HG02610 (cell line): ENCODE measurements around the gene GRN.
"Not testable (repeated sequence)": the region's sequence is repeated elsewhere in the genome, so short reads cannot be mapped to it uniquely, and the experiment has no call there.

Experiments
- ATAC-seq: cut with Tn5 transposase; IDR thresholded peaks from one replicate; pipeline ENCODE4 v1.9.1; 2021; ENCODE audit warnings: mild to moderate bottlenecking, moderate library complexity; ENCODE audit not compliant: unreplicated experiment

GRN gene

DNA sequence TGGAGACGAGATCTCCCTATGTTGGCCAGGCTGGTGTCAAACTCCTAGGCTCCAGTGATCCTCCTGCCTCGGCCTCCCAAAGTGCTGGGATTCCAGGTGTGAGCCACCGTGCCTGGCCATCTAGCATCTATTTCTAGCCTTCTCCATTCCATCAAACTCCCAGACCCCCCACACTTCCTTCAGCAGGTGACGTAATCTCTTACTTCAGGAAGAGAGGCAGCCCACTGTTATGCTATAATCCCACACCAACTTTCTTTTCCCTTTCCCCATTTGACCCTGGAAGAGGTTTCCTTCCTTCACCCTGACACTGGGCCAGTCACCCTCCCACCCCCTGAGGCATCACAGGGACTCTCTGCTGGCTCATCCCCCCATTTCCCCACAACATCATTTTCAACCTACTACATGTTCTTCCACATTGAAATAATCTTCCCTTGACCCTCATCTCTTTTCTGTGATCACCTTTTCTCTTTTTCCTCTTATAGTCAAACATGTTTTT lies 36.8 kb downstream of the GRN start:
- ATAC-seq, result no peak

DNA sequence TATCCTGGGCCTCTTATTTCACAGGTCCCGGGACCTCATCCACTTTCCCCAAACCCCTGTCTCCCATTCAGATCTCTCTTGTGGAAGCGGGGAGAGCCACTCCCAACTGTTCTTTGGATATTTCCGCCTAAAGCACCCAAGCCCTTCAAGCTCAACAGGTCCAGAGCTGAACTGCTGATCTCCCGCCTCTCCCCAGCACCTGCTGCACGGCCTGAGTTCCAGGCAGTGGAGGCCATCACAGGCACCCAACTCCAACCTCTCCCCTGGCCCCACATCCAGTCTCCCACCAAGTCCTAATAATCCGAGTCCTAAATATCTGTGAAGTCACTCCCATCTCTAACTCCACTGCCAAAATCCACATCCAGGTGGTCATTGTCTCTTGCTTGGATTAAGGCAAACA lies 37.8 kb downstream of the GRN start:
- no peak for ATAC-seq

DNA sequence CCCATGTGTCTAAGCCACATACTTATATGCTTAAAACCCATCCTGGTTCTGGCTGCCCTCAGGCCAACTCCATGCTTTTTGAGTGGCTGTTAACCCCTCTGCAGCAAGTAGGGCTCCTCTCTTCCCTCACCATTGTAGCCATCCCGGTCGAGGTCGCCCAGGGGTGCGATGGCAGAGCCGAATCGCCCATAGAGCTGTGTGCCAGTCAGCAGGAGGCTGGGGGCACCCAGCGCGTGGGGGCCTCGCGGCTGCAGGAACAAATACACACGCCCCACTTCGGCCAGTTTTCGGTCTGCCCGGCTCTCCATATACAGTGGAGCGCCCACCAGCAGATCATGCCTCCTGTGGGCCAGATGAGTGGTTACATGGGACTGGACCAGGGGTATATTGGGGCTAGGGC lies 38.3 kb downstream of the GRN start:
- ATAC-seq, result no peak

DNA sequence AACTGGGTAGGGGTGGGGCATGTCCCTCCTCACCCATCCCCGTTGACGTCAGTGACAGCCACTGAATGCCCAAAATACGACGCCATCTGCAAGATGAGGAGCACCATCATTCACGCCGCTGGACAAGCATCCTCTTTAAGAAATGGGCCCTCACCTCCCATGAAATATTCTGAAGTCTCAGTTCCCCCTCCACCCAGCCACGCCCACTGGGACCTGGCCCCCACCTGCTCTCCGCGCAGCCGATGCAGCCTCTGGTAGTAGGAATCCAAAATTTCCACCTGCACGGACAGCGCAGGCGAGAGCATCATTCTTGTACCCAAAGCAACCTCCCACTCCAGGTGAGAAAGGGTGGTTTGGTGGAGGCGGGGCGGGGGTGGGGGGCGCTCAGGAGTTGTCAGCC lies 38.8 kb downstream of the GRN start:
- ATAC-seq, result no peak

DNA sequence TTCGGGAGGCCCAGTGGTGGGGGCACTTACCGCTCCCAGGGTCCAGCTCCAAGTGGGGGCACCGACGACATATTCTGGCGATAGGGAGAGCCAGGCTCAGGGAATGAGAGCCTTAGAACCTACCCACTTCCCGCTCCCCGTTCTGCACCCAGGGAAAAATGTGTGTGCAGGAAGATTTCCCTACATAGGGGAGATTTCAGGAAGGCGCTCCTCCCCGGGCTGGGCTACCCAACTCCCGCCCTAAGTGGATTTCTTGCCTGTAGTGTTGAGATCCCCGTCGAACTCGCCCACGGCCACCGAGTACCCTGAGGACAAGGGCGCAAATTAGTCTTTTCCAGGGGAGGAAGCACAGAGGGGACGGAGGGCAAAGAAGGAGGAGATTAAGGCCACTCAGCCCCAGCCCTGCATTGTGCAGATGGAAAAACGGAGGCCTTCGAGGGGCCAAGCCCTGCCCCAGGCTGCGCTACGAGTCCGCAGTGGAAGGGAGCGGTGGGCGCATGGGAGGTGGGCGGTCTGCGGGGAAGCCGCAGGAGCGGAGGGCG lies 39.2 kb downstream of the GRN start:
- ATAC-seq, result no peak

DNA sequence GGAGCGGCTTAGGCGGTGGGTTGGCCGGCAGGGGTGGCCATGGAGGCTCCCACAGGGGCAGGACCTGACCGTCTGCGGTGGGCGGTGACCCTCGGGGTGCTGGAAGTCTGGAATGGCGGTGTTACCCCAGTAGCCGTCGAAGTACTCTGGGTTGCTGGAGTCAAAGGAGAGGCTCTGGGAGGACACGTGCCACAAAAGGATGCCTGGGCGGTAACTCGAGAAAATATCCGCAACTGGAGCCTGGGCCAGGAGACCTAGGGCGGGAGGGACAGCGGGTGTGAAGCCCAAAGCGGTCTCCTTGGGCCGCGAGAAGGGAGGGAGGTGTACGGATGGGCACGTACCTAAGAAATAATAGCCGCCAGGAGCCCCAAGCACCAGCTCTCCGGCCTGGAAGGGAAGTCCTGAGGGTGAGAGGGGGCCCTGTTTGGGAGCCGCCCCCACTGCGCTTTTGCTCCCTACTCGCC lies 39.8 kb downstream of the GRN start:
- ATAC-seq, result peak; percentile 7

DNA sequence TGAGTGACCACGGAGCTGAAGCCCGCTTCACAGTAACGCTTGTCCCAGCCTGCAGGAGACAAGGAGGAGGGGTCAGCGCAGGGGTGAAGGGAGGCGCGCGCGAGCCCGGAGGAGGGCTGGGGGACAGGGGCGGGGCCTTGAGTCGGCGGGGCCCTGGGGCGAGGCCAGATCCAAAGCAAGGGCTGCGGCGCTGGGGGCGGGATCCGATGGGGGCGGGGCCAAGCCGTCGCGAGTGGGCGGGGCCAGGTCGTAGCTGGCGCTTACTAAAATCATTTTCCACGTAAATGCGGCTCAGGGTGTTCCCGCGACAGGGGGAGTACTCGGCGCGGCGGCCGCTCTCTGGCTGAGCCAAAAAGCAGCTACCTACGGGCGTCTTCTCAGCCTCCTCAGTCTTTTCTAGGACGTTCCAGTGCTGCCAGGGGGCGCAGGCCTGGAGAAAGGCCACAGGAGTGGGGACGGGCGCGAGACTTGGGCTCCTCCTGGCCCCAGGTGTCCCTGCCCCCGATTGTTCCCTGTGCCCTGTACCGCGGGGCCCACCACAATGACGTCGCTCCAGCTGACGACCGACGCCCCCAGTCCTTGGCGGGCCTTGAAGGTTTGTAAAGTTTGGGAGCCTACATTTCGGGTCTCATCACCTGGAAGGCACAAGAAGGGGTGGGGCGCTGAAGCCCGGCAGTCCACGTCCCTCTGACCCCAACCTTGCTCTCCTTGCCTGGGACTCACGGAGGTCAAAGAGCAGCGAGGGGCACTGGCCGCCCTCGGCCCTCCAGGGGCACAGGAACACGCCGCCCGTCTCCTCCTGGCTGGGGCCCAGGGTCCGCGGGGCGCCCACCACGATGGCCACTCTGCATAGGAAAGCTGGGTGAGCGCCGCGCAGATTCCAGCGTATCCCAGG lies 40.4 kb downstream of the GRN start:
- ATAC-seq, result peak; percentile 47

DNA sequence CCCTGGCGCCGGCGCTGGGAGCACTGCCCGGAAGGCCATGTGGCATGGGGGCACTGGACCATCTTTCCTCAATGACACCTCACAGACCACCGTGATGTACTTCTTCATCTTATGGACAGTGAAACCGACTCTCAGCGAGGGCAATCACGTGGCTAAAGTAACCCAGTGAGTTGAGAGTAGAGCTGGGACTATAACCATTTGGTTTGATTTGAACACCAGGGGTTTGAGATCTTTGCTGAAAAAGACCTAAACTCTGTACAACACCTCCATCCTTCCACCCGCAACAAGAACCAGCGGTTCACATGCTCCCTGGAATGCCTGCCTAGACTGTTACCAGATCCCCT lies 41.1 kb downstream of the GRN start:
- ATAC-seq, result no peak

DNA sequence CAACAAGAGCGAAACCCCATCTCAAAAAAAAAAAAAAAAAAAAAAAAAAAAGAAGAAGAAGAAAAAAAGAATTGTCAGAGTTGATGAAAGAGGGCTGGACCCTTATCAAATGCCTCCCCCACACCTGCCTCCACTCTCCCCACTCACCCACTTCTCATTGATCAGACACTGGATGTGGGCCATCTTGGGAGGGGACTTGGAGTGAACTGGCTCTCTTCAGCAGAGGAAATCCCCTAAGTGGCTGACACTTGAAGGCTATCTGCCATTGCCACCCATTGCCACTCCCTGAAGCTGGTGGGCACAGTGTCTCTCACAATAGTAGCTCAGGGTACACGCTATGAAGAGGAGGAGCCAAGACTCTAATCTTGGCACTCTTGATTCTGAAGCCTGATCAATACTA lies 42.7 kb downstream of the GRN start:
- no peak for ATAC-seq

DNA sequence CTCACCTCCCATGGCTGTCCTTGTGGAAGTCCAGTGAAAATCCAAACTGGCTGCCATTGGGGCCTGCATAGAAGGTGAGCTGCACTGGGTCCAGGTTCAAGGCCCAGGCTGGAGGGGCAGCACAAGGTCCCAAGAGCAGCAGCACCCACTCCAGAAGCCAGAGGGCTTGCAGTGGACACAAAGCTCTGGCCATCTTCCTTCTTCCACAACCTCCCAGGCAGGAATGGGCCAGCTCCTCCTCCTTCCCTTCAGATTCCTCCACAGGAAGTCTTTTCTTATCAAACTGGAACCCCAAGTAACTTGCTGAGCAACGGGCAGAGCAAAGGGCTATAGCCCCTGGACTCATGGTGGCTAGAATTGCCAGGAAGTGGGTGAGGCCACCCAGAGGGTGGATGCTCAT lies 44.2 kb downstream of the GRN start, which contains the start of gene ITGA2B:
ITGA2B (minus strand) TSS at position 369 of the 400 bp plus-strand sequence; CDS start at position 193, 176 bp downstream.
- no peak for ATAC-seq

DNA sequence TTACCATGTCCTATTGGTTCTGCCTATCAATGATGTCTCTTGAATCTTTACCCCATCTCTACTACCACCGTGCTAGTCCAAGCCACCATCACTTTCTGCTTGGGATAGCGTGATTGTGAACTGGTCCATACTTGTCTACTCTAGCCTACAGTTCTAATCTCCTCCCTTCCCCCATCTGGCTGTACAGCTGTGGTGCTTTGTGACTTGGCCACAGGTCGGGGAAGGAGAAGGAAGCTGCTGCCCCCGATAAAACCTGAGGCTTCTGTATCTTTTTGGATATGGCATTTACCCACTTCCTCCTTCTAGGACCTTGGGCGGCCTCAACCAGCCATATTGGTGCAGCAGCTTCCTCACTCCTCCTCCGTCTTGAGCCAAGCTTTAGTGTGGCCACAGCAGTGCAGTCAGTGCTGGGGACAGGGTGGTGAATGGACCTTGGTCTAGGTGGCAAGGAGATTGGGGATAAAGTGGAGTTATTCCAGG lies 44.7 kb downstream of the GRN start:
- no peak for ATAC-seq

DNA sequence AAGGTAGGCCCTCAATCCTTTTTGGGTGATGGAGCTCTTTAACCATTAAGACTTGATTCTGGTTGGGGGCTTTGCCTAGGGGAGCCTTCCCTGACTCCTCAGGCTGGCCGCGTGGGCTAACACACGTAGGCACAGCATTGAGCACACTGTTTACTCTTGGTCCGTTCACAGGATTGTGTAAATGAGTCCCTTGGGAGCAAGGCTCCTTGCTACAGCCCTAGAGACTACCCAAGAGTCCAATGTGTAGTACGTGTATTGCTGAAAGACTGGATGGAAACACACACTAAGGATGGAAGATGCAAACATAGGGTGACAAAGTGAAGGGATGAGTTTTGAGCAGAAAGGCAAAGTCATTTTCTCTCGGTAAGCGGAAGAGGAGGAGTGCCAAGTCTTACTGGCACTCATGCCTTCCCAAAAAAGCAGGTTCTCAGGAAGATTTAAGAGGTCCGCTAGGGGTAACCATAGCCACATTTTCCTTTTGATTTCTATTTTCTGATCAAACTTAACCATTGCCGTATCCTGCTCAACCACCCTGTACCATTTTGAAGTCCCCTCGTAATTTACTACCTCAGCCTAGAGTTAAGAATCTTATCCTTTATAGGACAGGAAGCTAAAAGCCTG lies 45.3 kb downstream of the GRN start:
- no peak for ATAC-seq

DNA sequence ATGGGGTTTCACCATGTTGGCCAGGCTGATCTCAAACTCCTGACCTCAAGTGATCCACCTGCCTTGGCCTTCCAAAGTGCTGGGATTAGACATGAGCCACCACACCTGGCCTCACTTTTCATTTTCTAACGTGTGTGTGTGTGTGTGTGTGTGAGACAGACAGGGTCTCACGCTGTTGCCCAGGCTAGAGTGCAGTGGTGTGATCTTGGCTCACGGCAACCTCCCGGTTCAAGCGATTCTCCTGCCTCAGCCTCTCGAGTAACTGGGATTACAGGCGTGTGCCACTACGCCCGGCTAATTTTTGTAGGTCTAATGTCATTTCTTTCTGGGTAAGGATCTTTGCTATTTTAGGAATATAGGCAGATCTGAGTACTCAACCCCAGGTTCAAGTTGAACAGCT lies 49.0 kb downstream of the GRN start:
- ATAC-seq, result not testable (repeated sequence)

DNA sequence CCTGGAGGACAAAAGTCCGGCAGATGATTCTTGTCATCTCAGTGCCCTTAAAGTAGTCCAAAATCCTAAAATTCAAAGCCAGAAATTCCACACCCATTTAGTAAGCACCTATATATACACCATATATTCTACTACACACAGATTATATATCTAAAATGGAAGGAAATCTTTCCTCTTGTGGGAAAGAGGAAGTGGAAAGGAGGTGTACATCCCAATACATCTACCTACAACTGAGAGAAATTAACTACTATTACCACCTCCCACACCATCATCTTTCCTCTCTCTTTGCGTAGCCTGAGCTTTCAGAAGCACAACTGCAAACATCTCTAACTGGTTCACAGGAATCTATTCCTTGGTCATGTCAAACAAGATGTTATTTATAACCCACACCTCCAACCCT lies 49.7 kb downstream of the GRN start:
- no peak for ATAC-seq

DNA sequence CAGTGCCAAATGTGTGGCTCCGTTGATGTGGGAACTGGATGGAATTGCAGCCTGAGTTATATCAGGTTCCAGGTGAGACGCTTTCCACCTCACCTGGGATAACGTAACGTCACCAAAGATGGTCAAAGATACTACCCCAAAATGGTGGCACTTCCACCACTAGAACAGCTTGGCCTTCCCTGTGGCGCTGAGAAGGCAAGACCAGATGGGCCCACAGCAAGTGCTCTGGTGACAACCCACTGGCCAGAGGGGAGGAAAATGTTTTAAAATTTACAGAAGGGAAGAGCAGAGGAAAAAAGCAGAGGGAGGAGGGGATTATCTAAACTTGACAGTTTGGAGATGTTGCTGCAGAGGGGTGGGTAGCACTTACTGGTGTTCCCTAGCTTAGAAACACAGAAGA lies 51.8 kb downstream of the GRN start:
- no peak for ATAC-seq

DNA sequence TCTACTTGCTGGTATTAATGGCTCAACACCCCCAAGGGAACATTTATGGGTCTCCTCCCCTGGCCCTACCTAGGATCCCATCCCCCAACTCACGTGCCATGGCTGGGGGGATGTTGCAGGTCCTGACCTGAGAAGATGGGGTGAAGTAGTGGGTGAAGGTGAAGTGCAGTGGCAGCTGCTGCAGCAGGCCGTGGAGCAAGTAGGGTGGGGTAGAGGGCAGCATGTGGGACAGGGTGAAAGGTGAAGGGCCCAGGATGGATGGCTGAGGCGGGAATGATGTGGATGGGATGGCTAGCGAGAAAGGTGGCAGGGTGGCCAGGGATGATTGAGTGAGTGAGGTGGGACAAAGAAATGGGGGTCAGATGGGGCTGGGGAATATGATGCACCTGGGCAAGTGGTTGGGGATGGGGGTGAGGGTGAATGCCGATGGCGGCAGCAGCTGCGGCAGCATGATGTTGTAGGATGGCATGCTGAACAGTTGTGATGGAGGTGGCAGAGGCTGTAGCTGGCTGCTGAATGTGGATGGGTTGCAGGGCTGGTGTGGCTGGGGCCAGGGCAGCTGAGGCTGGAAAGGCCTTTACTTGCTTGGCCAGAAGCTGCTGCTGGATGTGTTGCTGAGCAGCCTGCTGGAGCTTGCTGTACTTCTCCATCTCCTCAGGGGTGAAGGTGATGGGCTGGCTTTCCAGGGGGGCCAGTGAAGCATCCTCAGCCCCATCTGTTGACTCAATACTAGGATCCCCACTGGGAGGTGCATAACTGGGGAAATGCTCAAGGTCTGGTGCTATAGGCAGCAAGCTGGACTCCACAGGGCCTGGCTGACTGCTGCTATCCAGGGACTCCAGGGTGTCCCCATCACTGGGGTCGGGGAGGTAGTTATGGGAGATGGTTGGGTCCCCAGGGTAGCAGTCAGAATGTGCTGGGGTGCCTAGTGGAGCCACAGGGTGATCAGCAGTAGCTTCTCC lies 52.7 kb downstream of the GRN start:
- no peak for ATAC-seq

DNA sequence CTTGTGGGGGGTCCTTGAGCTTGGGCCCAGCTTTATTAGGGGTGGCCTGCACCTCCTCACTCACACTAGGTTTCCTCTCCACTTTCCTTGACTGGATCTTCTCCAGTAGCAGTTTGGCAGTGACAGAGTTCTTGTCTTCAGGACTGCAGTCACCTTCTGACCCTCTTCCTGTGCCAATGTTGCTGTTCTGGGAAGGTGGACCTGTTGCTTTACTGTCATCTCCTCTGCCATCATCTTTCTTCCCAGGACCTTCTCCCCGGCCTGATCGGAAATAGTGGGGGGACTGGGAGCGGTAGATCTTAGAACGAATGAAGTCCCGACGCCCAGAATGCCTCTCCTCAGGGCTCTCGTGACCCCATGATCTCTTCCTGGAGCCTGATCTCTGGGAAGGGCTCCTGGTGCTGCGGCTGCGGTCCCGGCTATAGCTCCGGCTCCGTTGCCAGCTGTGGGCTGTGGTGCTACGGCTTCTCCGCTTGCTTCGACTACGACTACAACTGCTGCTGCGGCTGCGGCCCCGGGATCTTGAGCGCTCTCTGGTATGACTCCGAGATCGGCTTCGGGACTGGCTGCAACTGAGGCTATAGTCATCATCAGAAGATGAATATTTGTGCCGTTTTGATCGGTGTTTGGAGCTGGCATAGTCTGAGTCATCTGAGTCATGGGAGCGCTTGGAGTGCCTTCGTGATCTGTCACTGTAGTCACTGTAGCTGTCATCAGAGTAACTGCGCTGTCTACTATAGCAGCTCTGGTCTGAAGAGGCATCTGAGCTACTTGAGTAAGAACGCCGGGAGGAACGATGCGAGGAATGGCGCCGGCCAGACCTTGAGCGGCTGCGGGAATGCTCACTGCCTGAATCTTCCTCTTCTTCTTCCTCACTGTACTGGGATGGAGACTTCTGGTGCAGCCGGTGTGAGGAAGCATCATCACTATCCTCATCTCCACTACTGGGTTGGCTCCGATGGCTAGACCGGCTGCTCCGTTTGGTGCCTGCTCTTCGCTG lies 53.9 kb downstream of the GRN start:
- no peak for ATAC-seq

DNA sequence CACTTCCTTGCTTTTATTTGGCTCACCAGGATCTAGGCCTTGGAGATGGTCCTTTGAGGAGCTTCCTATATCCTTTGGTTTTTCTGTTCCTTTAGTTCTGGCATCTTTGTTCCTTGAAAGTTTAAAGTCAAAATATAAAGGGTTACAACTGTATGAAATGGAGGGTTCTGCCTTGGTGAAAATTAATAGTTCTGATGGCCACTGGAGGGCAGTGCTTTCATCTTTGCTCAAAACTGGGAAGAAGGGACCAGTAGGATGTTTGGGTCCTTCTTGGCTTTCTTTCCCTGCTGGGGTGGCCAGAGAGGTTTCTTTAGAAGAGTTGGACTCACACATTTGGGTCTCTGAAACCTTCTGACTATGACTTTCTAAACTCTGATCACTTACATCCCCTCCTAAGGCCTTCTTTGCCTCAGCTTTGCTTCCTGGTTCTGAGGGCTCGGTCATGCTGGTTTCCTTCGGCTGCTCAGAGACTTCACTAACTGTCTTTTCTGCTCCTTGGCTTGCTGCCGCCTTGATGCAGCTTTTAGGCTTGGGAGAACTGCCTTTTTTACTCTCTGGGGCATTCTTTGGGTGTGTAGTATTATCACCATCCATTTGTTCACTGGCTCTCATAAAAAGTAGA lies 55.2 kb downstream of the GRN start:
- ATAC-seq, result no peak
